ENCODE data around the gene DLG3.
"Not testable (repeated sequence)": the region's sequence is repeated elsewhere in the genome, so short reads cannot be mapped to it uniquely, and the experiment has no call there.

The DLG3 gene

GRCh38 chrX:70476934-70477733 lies 32.5 kb downstream of the DLG3 start:
- DNase-seq: no peak

- no peak for DNase-seq
These were observed 33.1 kb downstream of the DLG3 start for GRCh38 chrX:70477734-70478075.

GRCh38 chrX:70478526-70479245 lies 34.1 kb downstream of the DLG3 start:
- DNase-seq: no peak

- DNase-seq: no peak
These were observed 34.7 kb downstream of the DLG3 start for GRCh38 chrX:70479247-70479921.

GRCh38 chrX:70479922-70480659 lies 35.5 kb downstream of the DLG3 start:
- DNase-seq: no peak

- DNase-seq: no peak
These were observed 36.0 kb downstream of the DLG3 start for GRCh38 chrX:70480660-70481018.

GRCh38 chrX:70481471-70482270 lies 37.0 kb downstream of the DLG3 start:
- no peak for DNase-seq

GRCh38 chrX:70482300-70482699 lies 37.7 kb downstream of the DLG3 start:
- no peak for DNase-seq

GRCh38 chrX:70485466-70485865 lies 40.8 kb downstream of the DLG3 start:
- DNase-seq: no peak

GRCh38 chrX:70488856-70489255 lies 44.2 kb downstream of the DLG3 start:
- no peak for DNase-seq

- DNase-seq: no peak
These were observed 49.8 kb downstream of the DLG3 start for GRCh38 chrX:70494441-70494840.

- DNase-seq: no peak
These were observed 51.9 kb downstream of the DLG3 start for GRCh38 chrX:70496491-70496890.

GRCh38 chrX:70497026-70497425 lies 52.4 kb downstream of the DLG3 start:
- DNase-seq: no peak

- DNase-seq: no peak
These were observed 53.5 kb downstream of the DLG3 start for GRCh38 chrX:70498129-70498528.

GRCh38 chrX:70500826-70501225 lies 56.2 kb downstream of the DLG3 start:
- no peak for DNase-seq

- DNase-seq: no peak
These were observed 60.3 kb downstream of the DLG3 start for GRCh38 chrX:70504772-70505450.

- DNase-seq: no peak
These were observed 60.8 kb downstream of the DLG3 start for GRCh38 chrX:70505451-70505841.

- no peak for DNase-seq
These were observed 63.8 kb downstream of the DLG3 start for GRCh38 chrX:70508296-70508911.

GRCh38 chrX:70509078-70509477 lies 64.4 kb downstream of the DLG3 start:
- DNase-seq: no peak

- DNase-seq: not testable (repeated sequence)
These were observed 70.6 kb downstream of the DLG3 start for GRCh38 chrX:70515270-70515669.

- DNase-seq: not testable (repeated sequence)
These were observed 71.1 kb downstream of the DLG3 start for GRCh38 chrX:70515692-70516091.
